ENCODE measurements around the gene PLEKHO2. TPM values are rescaled to one million over a fixed set of nuclear protein-coding genes. Genes with fewer than 3 reads are reported as not detected.

Gene PLEKHO2
- total and polyA plus RNA-seq, 2 donors (not counting 3 experiments of a cell fraction or from before 2014, with no cell fraction given): 21.9 to 24.9 TPM

DNA sequence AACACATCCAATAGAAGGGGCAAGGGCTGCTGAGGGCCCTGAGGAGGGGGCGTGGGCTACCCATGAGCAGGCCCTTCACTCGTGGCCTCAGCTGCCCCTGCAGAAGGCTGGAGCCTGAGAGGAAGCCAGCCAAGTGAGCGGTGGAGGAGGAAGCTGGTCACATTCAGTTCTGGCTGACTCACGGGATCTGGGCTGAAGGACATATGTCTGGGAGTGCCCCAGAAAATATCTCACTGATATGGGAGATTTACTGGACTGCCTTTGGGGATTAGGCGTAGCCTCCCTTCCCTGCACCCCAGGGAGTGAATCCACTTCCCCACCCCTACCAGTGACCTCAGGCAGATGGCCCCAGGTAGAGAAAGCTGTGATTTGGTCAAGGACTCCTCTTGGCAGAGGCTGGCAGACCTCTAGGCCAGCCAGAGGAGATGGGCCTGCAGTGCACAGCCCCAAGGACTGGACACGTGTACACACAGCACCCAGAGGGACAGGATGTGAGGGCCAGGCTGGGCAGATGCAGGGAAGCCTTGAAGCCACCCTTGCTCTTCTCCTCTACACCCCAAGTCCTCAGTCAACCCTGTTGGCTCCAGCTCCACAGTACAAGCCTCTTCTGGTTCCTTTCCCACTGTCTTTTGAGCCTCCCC lies 55.8 kb downstream of the PLEKHO2 start:
- H2AFZ ChIP-seq (ENCODE audit: low read depth, low read length): peak overlapping the region; percentile 12
- TF ChIP-seq POLR2AphosphoS5 (IDR thresholded peaks at IDR 0.05; ENCODE audit: insufficient read depth, low read depth, low read length) (peak; percentile 53), MYC (IDR thresholded peaks at IDR 0.05; ENCODE audit: low read depth, low read length) (no peak), JUN (IDR thresholded peaks at IDR 0.05; ENCODE audit: borderline replicate concordance, insufficient read depth, insufficient read length, low read depth) (peak; percentile 19), FOS (IDR thresholded peaks at IDR 0.05; ENCODE audit: borderline replicate concordance, insufficient read depth, low read length) (peak; percentile 46), EZH2 (IDR thresholded peaks at IDR 0.05; ENCODE audit: borderline replicate concordance, low read depth, low read length, severe bottlenecking) (no peak), POLR2A (IDR thresholded peaks at IDR 0.05; ENCODE audit: low read depth, low read length) (peak; percentile 50), GATA2 (IDR thresholded peaks at IDR 0.05; ENCODE audit: insufficient read depth, insufficient read length, low read depth, low read length) (no peak)
- TF ChIP-seq, protein P1, sequence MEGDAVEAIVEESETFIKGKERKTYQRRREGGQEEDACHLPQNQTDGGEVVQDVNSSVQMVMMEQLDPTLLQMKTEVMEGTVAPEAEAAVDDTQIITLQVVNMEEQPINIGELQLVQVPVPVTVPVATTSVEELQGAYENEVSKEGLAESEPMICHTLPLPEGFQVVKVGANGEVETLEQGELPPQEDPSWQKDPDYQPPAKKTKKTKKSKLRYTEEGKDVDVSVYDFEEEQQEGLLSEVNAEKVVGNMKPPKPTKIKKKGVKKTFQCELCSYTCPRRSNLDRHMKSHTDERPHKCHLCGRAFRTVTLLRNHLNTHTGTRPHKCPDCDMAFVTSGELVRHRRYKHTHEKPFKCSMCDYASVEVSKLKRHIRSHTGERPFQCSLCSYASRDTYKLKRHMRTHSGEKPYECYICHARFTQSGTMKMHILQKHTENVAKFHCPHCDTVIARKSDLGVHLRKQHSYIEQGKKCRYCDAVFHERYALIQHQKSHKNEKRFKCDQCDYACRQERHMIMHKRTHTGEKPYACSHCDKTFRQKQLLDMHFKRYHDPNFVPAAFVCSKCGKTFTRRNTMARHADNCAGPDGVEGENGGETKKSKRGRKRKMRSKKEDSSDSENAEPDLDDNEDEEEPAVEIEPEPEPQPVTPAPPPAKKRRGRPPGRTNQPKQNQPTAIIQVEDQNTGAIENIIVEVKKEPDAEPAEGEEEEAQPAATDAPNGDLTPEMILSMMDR (IDR thresholded peaks at IDR 0.05; ENCODE audit: extremely low read depth in 1 of 2, insufficient read depth in 1 of 2, low read depth in 1 of 2, low read length in 2 of 2): no peak
- peak overlapping the region; percentile 54 for H3K27ac ChIP-seq (ENCODE audit: insufficient read depth, low read depth, low read length)
- no peak overlapping the region for H3K4me3 ChIP-seq (replicated peaks in 1 of 3; ENCODE audit: insufficient read depth in 1 of 3, low read depth in 1 of 3, low read length in 3 of 3)
- H3K79me2 ChIP-seq (ENCODE audit: control insufficient read depth, insufficient read depth, low read length): no peaks in the 10 kb centered on the region
- peak overlapping the region; percentile 1 for H3K9ac ChIP-seq (replicated peaks; ENCODE audit: extremely low read depth, insufficient read depth, low read length)
- FAIRE-seq (peak; percentile 96), DNase-seq (ENCODE audit: low read depth, low spot score) (peak; percentile 76)
- no peak overlapping the region for H3K4me2 ChIP-seq (ENCODE audit: insufficient read depth, low read length)
- ChIA-PET CTCF (interaction anchor here (0.6 to 0.9 kb wide), 2 partner anchors 8 to 41 kb away, joined by 3 to 5 read pairs; no protein-coding TSS in a partner anchor), POLR2A (interaction anchor here (0.8 to 2.0 kb wide), 2 partner anchors 56 to 62 kb away, joined by 3 to 4 read pairs; no protein-coding TSS in a partner anchor)
- H3K27me3 ChIP-seq (ENCODE audit: control insufficient read depth in 2 of 2, insufficient read depth in 2 of 2, low read length in 2 of 2): no peaks in the 10 kb centered on the region
- H3K9me1 ChIP-seq (replicated peaks; ENCODE audit: control insufficient read depth, extremely low read depth, insufficient read depth, low read length): no peaks in the 10 kb centered on the region
- H3K4me1 ChIP-seq (ENCODE audit: control insufficient read depth, extremely low read depth, insufficient read depth, low read length): peaks cover 44% of the 10 kb centered on the region
- dilution Hi-C loops (cut with MboI; ENCODE audit: extremely low pct_ligation_motif_present, low sequenced_read_pairs) (no loop called here), intact Hi-C loops (cut with micrococcal nuclease) (no loop called here)
- H3K36me3 ChIP-seq (ENCODE audit: control insufficient read depth in 2 of 2, extremely low read depth in 1 of 2, insufficient read depth in 2 of 2, low read length in 2 of 2): no peaks in the 10 kb centered on the region
- no peaks in the 10 kb centered on the region for H3K9me3 ChIP-seq (replicated peaks; ENCODE audit: control insufficient read depth, insufficient read depth, low read length)
- H4K20me1 ChIP-seq (replicated peaks; ENCODE audit: control insufficient read depth, extremely low read depth, insufficient read depth, low read length): no peaks in the 10 kb centered on the region
- no TSS peak for BruUV-seq (replicated peaks)
